22Rv1 (cell line): ENCODE data around the gene FBXL13.
"Not testable (repeated sequence)": the region's sequence is repeated elsewhere in the genome, so short reads cannot be mapped to it uniquely, and the experiment has no call there.

Experiments used
- H3K27ac ChIP-seq: fragments of 450-650 bp; 2 replicates; pipeline ENCODE4 v1.5.1; 2017
- CTCF ChIP-seq: fragments of 450-650 bp; IDR thresholded peaks from 2 replicates; pipeline ENCODE4 v1.5.1; 2017; ENCODE audit warnings: mild to moderate bottlenecking
- ZFX ChIP-seq: fragments of 450-650 bp; IDR thresholded peaks from 2 replicates; pipeline ENCODE4 v1.6.1; 2017; ENCODE audit warnings: antibody characterized with exemption, borderline replicate concordance

FBXL13 gene

GRCh38 chr7:103059471-103059870, 15.1 kb downstream of the FBXL13 start:
- no peak overlapping the region for H3K27ac ChIP-seq
- TF ChIP-seq CTCF (no peak), ZFX (no peak)

GRCh38 chr7:103058122-103058521, 16.5 kb downstream of the FBXL13 start:
- no peak overlapping the region for H3K27ac ChIP-seq
- TF ChIP-seq ZFX (no peak), CTCF (no peak)

GRCh38 chr7:103056006-103056405, 18.6 kb downstream of the FBXL13 start:
- not testable (repeated sequence) for H3K27ac ChIP-seq

- no peak for TF ChIP-seq CTCF
- TF ChIP-seq ZFX: no peak
Measured at GRCh38 chr7:103051519-103051918, 23.1 kb downstream of the FBXL13 start.

GRCh38 chr7:103048833-103049232, 25.8 kb downstream of the FBXL13 start:
- no peak overlapping the region for H3K27ac ChIP-seq
- no peak for TF ChIP-seq CTCF
- no peak for TF ChIP-seq ZFX

More at GRCh38 chr7:103051519-103051918, 23.1 kb downstream of the FBXL13 start:
- H3K27ac ChIP-seq: no peak overlapping the region

GRCh38 chr7:103041815-103042214, 32.8 kb downstream of the FBXL13 start:
- not testable (repeated sequence) for H3K27ac ChIP-seq

GRCh38 chr7:103037823-103038739, 36.5 kb downstream of the FBXL13 start:
- not testable (repeated sequence) for H3K27ac ChIP-seq

- H3K27ac ChIP-seq: no peak overlapping the region
- TF ChIP-seq ZFX (no peak), CTCF (no peak)
Measured at GRCh38 chr7:103037476-103037822, 37.1 kb downstream of the FBXL13 start.

GRCh38 chr7:103034318-103034717, 40.3 kb downstream of the FBXL13 start:
- not testable (repeated sequence) for H3K27ac ChIP-seq
